ENCODE results near the gene MTG2. TPM values are rescaled to one million over a fixed set of nuclear protein-coding genes. Genes with fewer than 3 reads are reported as not detected.

Gene MTG2
- total and polyA plus RNA-seq, 2 experiments from 2014 or later = 11.3 to 11.7 TPM

GRCh38 chr20:62167474-62167873, 15.4 kb upstream of the MTG2 start:
- H3K27me3 ChIP-seq (ENCODE audit: insufficient read depth) = no peaks in the 10 kb centered on the region
- peaks cover 20% of the 10 kb centered on the region for H3K36me3 ChIP-seq (ENCODE audit: insufficient read depth)
- H2AFZ ChIP-seq = no peak overlapping the region
- Mint-ChIP-seq H3K4me1 (no peaks in the 10 kb centered on the region), H3K9me3 (no peaks in the 10 kb centered on the region), H3K36me3 (ENCODE audit: low read depth) (peaks cover 37% of the 10 kb centered on the region), H3K27me3 (ENCODE audit: insufficient read depth, low read depth, poor library complexity) (peaks cover 15% of the 10 kb centered on the region), H3K27ac (no peak overlapping the region), H3K4me3 (no peak overlapping the region)
- ATAC-seq (no peak), DNase-seq (ENCODE audit: low spot score) (no peak)
- H3K9me2 ChIP-seq (ENCODE audit: insufficient read depth) = no peaks in the 10 kb centered on the region
- H3K4me1 ChIP-seq (ENCODE audit: insufficient read depth) = no peaks in the 10 kb centered on the region
- TF ChIP-seq POLR2AphosphoS5 (IDR thresholded peaks at IDR 0.05; ENCODE audit: low read depth) (no peak), EZH2phosphoT487 (IDR thresholded peaks at IDR 0.05; ENCODE audit: unreplicated experiment) (no peak), ZNF331 (CRISPR knock-in tag; IDR thresholded peaks at IDR 0.05; ENCODE audit: low read depth) (no peak), EZH2 (IDR thresholded peaks at IDR 0.05; ENCODE audit: low read depth, unreplicated experiment) (no peak), CREB1 (CRISPR knock-in tag; IDR thresholded peaks at IDR 0.05; ENCODE audit: low read depth) (no peak), JUNB (IDR thresholded peaks at IDR 0.05; ENCODE audit: unreplicated experiment) (no peak), NANOG (IDR thresholded peaks at IDR 0.05; ENCODE audit: borderline replicate concordance) (no peak), ZNF114 (CRISPR knock-in tag; IDR thresholded peaks at IDR 0.05) (no peak), REST (IDR thresholded peaks at IDR 0.05; ENCODE audit: unreplicated experiment) (no peak), STAT1 (IDR thresholded peaks at IDR 0.05; ENCODE audit: unreplicated experiment) (no peak)
- TF ChIP-seq, protein P1, sequence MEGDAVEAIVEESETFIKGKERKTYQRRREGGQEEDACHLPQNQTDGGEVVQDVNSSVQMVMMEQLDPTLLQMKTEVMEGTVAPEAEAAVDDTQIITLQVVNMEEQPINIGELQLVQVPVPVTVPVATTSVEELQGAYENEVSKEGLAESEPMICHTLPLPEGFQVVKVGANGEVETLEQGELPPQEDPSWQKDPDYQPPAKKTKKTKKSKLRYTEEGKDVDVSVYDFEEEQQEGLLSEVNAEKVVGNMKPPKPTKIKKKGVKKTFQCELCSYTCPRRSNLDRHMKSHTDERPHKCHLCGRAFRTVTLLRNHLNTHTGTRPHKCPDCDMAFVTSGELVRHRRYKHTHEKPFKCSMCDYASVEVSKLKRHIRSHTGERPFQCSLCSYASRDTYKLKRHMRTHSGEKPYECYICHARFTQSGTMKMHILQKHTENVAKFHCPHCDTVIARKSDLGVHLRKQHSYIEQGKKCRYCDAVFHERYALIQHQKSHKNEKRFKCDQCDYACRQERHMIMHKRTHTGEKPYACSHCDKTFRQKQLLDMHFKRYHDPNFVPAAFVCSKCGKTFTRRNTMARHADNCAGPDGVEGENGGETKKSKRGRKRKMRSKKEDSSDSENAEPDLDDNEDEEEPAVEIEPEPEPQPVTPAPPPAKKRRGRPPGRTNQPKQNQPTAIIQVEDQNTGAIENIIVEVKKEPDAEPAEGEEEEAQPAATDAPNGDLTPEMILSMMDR (conservative IDR thresholded peaks at IDR 0.05; ENCODE audit: low read depth in 2 of 2) = no peak
- TF ChIP-seq, protein P2, sequence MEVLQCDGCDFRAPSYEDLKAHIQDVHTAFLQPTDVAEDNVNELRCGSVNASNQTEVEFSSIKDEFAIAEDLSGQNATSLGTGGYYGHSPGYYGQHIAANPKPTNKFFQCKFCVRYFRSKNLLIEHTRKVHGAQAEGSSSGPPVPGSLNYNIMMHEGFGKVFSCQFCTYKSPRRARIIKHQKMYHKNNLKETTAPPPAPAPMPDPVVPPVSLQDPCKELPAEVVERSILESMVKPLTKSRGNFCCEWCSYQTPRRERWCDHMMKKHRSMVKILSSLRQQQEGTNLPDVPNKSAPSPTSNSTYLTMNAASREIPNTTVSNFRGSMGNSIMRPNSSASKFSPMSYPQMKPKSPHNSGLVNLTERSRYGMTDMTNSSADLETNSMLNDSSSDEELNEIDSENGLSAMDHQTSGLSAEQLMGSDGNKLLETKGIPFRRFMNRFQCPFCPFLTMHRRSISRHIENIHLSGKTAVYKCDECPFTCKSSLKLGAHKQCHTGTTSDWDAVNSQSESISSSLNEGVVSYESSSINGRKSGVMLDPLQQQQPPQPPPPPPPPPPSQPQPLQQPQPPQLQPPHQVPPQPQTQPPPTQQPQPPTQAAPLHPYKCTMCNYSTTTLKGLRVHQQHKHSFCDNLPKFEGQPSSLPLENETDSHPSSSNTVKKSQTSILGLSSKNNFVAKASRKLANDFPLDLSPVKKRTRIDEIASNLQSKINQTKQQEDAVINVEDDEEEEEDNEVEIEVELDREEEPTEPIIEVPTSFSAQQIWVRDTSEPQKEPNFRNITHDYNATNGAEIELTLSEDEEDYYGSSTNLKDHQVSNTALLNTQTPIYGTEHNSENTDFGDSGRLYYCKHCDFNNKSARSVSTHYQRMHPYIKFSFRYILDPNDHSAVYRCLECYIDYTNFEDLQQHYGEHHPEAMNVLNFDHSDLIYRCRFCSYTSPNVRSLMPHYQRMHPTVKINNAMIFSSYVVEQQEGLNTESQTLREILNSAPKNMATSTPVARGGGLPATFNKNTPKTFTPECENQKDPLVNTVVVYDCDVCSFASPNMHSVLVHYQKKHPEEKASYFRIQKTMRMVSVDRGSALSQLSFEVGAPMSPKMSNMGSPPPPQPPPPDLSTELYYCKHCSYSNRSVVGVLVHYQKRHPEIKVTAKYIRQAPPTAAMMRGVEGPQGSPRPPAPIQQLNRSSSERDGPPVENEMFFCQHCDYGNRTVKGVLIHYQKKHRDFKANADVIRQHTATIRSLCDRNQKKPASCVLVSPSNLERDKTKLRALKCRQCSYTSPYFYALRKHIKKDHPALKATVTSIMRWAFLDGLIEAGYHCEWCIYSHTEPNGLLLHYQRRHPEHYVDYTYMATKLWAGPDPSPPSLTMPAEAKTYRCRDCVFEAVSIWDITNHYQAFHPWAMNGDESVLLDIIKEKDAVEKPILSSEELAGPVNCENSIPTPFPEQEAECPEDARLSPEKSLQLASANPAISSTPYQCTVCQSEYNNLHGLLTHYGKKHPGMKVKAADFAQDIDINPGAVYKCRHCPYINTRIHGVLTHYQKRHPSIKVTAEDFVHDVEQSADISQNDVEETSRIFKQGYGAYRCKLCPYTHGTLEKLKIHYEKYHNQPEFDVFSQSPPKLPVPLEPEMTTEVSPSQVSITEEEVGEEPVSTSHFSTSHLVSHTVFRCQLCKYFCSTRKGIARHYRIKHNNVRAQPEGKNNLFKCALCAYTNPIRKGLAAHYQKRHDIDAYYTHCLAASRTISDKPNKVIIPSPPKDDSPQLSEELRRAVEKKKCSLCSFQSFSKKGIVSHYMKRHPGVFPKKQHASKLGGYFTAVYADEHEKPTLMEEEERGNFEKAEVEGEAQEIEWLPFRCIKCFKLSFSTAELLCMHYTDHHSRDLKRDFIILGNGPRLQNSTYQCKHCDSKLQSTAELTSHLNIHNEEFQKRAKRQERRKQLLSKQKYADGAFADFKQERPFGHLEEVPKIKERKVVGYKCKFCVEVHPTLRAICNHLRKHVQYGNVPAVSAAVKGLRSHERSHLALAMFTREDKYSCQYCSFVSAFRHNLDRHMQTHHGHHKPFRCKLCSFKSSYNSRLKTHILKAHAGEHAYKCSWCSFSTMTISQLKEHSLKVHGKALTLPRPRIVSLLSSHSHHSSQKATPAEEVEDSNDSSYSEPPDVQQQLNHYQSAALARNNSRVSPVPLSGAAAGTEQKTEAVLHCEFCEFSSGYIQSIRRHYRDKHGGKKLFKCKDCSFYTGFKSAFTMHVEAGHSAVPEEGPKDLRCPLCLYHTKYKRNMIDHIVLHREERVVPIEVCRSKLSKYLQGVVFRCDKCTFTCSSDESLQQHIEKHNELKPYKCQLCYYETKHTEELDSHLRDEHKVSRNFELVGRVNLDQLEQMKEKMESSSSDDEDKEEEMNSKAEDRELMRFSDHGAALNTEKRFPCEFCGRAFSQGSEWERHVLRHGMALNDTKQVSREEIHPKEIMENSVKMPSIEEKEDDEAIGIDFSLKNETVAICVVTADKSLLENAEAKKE (CRISPR knock-in tag; IDR thresholded peaks at IDR 0.05) = no peak
- TF ChIP-seq, protein P3, sequence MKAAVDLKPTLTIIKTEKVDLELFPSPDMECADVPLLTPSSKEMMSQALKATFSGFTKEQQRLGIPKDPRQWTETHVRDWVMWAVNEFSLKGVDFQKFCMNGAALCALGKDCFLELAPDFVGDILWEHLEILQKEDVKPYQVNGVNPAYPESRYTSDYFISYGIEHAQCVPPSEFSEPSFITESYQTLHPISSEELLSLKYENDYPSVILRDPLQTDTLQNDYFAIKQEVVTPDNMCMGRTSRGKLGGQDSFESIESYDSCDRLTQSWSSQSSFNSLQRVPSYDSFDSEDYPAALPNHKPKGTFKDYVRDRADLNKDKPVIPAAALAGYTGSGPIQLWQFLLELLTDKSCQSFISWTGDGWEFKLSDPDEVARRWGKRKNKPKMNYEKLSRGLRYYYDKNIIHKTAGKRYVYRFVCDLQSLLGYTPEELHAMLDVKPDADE (IDR thresholded peaks at IDR 0.05) = no peak
- no peaks in the 10 kb centered on the region for H3F3A ChIP-seq (replicated peaks; ENCODE audit: low read depth)
- H4K20me1 ChIP-seq (replicated peaks; ENCODE audit: insufficient read depth) = no peaks in the 10 kb centered on the region; the same call in 1 of the 2 replicates
- no peak overlapping the region for H3K4me3 ChIP-seq
- H3K4me2 ChIP-seq = no peak overlapping the region
- no peaks in the 10 kb centered on the region for H3K79me2 ChIP-seq (replicated peaks; ENCODE audit: insufficient read depth)
- no peak overlapping the region for H3K27ac ChIP-seq (ENCODE audit: low read depth)

All from GM23338 (cell line).